NB4 (cell line): Measurements from ENCODE around the gene CELA2A.

Experiments used
- POLR2A ChIP-seq: IDR thresholded peaks from 2 replicates; pipeline ENCODE4 v1.6.1; 2011; ENCODE audit warnings: mild to moderate bottlenecking; ENCODE audit not compliant: insufficient read length; ENCODE audit errors: extremely low read depth
- TF ChIP-seq, protein P1 (sequence below): IDR thresholded peaks from one replicate; pipeline ENCODE4 v1.5.1; 2012; ENCODE audit warnings: low read depth, low read length

DNA sequence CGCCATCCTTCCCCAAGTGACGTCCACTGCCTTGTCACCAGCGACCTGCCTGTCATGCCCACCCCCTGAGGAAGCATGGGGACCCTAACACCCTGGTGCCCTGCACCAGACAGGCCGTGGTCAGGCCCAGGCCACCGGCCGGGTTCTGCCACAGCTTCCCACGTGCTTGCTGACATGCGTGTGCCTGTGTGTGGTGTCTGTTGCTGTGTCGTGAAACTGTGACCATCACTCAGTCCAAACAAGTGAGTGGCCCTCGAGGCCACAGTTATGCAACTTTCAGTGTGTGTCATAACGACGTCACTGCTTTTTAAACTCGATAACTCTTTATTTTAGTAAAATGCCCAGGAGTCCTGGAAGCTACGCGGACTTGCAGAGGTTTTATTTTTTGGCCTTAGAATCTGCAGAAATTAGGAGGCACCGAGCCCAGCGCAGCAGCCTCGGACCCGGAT, 26.8 kb upstream of the CELA2A start:
- no peak for TF ChIP-seq POLR2A
- TF ChIP-seq, protein P1, sequence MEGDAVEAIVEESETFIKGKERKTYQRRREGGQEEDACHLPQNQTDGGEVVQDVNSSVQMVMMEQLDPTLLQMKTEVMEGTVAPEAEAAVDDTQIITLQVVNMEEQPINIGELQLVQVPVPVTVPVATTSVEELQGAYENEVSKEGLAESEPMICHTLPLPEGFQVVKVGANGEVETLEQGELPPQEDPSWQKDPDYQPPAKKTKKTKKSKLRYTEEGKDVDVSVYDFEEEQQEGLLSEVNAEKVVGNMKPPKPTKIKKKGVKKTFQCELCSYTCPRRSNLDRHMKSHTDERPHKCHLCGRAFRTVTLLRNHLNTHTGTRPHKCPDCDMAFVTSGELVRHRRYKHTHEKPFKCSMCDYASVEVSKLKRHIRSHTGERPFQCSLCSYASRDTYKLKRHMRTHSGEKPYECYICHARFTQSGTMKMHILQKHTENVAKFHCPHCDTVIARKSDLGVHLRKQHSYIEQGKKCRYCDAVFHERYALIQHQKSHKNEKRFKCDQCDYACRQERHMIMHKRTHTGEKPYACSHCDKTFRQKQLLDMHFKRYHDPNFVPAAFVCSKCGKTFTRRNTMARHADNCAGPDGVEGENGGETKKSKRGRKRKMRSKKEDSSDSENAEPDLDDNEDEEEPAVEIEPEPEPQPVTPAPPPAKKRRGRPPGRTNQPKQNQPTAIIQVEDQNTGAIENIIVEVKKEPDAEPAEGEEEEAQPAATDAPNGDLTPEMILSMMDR: no peak
